OCI-LY7 (cell line): ENCODE results near the gene RUNX1.

Experiments
- EZH2phosphoT487 ChIP-seq: fragments of 200-600 bp; sonication (generic); IDR thresholded peaks from 2 replicates; pipeline ENCODE4 v1.6.1; 2018; ENCODE audit warnings: low read depth, borderline replicate concordance, mild to moderate bottlenecking, mixed run types, antibody characterized with exemption, low read length, moderate library complexity, mixed read lengths
- TF ChIP-seq, protein P1 (sequence below): fragments of 200-600 bp; sonication (generic); conservative IDR thresholded peaks from 2 replicates; pipeline ENCODE4 v1.5.1; 2014; ENCODE audit warnings: mild to moderate bottlenecking, antibody characterized with exemption, low read length, moderate library complexity, mixed read lengths

DNA sequence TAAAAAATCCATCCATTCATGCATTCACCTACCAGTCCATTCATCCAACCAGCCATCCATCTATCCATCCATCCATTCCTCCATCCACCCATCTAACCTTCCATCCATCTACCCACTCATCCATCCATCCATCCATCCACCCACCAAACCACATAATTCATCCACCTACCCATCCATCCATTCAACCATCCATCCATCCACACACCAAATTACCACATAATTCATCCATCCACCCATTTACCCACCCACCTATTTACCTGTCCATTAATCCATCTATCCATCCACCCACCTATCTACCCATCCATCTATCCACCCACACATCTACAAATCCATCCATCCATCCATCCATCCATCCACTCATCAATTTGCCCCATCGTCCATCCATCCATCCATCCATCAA is 308.9 kb downstream of the RUNX1 start:
- TF ChIP-seq, protein P1, sequence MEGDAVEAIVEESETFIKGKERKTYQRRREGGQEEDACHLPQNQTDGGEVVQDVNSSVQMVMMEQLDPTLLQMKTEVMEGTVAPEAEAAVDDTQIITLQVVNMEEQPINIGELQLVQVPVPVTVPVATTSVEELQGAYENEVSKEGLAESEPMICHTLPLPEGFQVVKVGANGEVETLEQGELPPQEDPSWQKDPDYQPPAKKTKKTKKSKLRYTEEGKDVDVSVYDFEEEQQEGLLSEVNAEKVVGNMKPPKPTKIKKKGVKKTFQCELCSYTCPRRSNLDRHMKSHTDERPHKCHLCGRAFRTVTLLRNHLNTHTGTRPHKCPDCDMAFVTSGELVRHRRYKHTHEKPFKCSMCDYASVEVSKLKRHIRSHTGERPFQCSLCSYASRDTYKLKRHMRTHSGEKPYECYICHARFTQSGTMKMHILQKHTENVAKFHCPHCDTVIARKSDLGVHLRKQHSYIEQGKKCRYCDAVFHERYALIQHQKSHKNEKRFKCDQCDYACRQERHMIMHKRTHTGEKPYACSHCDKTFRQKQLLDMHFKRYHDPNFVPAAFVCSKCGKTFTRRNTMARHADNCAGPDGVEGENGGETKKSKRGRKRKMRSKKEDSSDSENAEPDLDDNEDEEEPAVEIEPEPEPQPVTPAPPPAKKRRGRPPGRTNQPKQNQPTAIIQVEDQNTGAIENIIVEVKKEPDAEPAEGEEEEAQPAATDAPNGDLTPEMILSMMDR: no peak
- no peak for TF ChIP-seq EZH2phosphoT487
